ENCODE data around the gene MPRIP. TPM values are rescaled to one million over a fixed set of nuclear protein-coding genes. Genes with fewer than 3 reads are reported as not detected.

Gene MPRIP
- total RNA-seq, 1 experiment from 2014 or later: 73.9 TPM

DNA sequence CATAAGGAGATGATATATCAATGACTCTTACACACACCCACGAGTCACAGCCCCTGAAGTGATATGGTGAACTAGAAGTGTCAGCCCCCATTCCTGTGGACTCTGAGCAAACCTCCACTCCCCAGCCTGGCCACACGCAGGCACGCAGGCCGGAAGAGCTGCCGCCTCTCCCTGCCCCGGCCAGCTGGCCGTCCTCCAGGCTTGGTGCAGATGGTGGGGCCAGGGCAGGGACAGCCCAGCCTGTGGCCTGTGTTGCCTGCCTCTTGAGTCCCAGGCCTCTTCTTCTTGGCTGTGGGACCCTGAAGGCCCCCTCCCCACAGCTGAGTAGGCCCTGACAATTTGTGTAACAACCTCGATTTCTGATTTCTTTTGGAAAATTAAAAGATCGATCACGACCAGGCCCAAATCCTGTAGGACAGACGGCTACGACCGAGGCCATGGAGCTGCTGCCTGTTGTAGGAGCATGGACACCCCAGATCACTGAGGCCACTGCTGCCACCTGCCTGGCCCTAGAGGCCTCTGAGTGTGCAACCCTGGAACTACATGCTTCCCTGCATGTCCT, 10.0 kb upstream of the MPRIP start:
- DNase-seq: peak; percentile 61
- Histone ChIP-seq H3K27me3 (ENCODE audit: control insufficient read depth, insufficient read depth, low read length) (no peaks in the 10 kb centered on the region), H3K4me3 (ENCODE audit: insufficient read depth, low read depth, low read length) (no peak overlapping the region), H3K36me3 (replicated peaks; ENCODE audit: control insufficient read depth, insufficient read depth, low read length) (no peaks in the 10 kb centered on the region)

DNA sequence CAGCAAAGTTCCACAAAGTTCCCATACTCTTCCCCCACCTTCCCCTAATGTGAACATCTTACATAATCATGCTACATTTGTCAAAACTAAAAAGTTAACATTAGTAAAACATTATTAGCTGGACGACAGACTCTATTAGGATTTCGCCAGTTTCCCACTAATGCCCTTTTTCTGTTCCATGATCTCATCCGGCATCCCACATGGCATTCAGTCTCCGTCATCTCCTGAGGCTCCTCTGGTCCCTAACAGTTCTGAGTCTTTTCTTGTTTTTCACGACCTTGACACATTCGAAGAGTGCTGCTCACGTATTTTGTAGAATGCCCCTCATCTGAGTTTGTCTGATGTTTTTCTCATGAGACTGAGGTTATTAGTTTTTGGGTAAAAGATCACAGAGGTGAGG, 8.8 kb upstream of the MPRIP start:
- no peaks in the 10 kb centered on the region for H3K36me3 ChIP-seq (replicated peaks; ENCODE audit: control insufficient read depth, insufficient read depth, low read length)
- H3K27me3 ChIP-seq (ENCODE audit: control insufficient read depth, insufficient read depth, low read length): no peaks in the 10 kb centered on the region
- no peak for DNase-seq
- H3K4me3 ChIP-seq (ENCODE audit: insufficient read depth, low read depth, low read length): no peak overlapping the region

DNA sequence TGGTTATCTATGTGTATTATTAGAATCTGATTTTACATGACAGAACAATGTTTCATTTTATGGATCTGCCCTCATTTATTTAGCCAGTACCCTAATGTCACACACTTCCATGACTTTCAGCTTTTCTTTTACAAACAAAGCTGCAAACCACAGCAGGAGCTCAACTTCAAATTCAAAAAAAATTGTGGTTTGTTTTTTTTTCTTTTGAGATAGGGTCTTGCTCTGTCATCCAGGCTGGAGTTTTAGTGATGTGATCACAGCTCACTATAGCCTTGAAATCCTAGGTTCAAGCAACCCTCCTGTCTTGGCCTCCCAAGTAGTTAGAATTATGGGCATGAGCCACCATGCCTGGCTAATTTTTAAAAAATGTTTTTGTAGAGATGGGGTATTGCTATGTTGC, 8.2 kb upstream of the MPRIP start:
- DNase-seq: no peak
- H3K4me3 ChIP-seq (ENCODE audit: insufficient read depth, low read depth, low read length): no peak overlapping the region
- H3K27me3 ChIP-seq (ENCODE audit: control insufficient read depth, insufficient read depth, low read length): no peaks in the 10 kb centered on the region
- H3K36me3 ChIP-seq (replicated peaks; ENCODE audit: control insufficient read depth, insufficient read depth, low read length): no peaks in the 10 kb centered on the region

DNA sequence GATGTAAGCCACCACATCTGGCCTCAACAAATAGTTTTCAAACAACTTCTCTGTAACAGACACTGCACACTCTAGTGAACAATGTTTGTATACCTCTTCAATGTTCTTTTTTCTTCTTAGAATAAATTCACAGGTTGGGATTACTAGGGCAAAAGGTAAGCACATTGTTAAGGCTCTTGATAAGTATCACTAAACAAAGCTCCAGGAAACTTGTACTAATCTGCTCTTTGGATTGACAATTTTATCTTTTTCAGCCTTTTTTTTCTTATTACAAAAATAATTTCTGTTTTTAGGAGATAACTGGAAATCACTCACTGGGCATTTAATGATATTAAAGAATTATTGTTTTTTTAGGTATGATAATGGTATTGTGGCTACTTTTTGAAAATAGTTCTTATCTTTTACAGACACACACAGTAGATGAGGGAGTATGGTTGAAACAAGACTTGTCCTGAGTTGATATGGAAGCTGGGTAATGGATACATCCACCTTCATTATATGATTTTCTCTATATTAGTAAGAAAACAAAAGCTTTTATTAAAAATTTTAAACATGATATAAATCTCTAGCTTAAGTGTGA, 7.7 kb upstream of the MPRIP start:
- no peak for DNase-seq
- no peaks in the 10 kb centered on the region for H3K27me3 ChIP-seq (ENCODE audit: control insufficient read depth, insufficient read depth, low read length)
- H3K36me3 ChIP-seq (replicated peaks; ENCODE audit: control insufficient read depth, insufficient read depth, low read length): no peaks in the 10 kb centered on the region
- no peak overlapping the region for H3K4me3 ChIP-seq (ENCODE audit: insufficient read depth, low read depth, low read length)

DNA sequence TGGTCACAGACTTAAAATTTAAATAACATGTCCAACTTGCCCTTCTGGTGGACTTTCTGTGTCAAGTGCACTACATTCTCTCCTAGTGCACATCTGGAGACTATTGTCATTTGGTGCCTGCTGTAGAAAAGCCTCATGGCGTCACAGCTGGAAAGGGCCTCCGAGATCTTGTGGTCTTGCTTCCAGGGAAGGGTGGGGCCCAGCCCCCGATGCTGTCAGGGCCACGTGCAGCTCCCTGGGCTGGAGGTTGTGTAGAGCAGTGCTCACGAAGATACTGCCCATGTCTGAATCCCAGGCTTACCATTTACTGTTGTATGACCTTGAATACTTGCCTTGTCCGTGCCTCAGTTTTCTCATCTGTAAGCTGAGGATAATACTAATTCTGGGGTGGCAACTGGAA, 6.8 kb upstream of the MPRIP start:
- Histone ChIP-seq H3K4me3 (ENCODE audit: insufficient read depth, low read depth, low read length) (no peak overlapping the region), H3K27me3 (ENCODE audit: control insufficient read depth, insufficient read depth, low read length) (no peaks in the 10 kb centered on the region), H3K36me3 (replicated peaks; ENCODE audit: control insufficient read depth, insufficient read depth, low read length) (no peaks in the 10 kb centered on the region)
- no peak for DNase-seq

DNA sequence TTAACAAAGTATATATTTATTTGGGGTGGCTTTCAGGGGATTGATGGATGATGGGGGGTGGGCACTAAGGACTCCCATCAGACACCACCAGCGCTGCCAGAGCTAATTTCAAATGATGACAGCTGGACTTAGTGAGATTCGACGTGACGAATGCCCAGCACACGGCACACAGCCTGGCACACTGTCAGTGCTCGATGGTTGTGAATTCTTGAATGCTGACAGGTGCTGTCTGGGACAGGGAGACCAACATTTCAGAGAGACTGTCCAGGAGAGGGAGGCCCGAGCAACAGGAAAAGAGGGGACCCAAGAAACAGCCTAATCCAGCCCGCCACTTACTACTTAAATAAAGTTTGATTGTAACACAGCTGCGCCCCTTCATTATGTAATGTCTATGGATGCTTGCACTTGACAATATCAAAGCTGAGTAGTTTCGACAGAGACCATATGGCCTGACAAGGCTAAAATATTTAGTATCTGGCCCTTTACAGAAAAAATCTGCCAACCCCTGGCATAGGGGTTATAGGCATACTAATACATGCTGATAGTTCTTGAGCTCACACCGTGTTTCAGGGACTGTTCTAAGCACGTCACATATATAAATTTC, 6.2 kb upstream of the MPRIP start:
- no peaks in the 10 kb centered on the region for H3K27me3 ChIP-seq (ENCODE audit: control insufficient read depth, insufficient read depth, low read length)
- H3K36me3 ChIP-seq (replicated peaks; ENCODE audit: control insufficient read depth, insufficient read depth, low read length): no peaks in the 10 kb centered on the region
- no peak for DNase-seq
- H3K4me3 ChIP-seq (ENCODE audit: insufficient read depth, low read depth, low read length): no peak overlapping the region

DNA sequence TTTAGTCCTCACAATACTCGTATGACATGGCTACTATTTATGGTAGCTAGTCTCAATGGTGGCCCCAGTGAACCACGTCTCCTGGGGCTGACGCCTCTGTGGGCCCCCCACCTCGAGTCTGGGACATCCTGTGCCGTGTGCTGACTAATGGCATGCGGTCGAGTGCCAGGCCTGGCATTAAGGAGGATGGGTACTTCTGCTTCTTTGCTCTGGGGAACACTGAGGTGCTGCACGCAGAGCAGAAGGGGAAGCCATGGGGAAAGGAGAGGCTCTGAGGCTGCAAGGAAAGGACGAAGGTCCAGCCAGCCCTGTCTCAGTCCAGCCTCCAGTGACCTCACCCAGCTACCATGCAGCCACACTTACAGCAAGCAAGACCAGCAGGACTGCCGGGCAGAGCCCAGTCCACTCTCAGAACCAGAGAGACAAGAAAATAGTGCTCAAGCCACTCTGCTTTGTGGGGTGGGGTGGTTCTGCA, 5.7 kb upstream of the MPRIP start:
- Histone ChIP-seq H3K4me3 (ENCODE audit: insufficient read depth, low read depth, low read length) (no peak overlapping the region), H3K36me3 (replicated peaks; ENCODE audit: control insufficient read depth, insufficient read depth, low read length) (no peaks in the 10 kb centered on the region), H3K27me3 (ENCODE audit: control insufficient read depth, insufficient read depth, low read length) (no peaks in the 10 kb centered on the region)
- no peak for DNase-seq

DNA sequence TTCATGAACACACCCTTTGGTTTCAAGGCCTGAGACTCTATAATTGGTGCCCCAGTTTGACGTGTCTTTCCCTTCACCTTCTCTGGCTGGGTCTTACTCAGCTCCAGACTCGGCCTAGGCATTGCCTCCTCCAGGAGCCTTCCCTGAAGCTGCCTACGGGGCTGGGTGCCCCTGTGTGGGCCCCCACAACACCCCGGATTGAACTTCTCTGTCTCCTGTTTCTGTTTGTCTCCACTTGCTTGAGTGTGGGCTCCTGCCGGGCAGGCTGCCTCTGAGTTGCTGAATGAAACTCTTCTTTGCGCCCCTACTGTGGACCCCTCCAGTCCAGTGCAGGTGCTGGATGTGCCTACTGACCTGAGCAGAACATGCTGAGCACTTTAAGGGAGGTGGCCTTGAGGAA, 2.3 kb upstream of the MPRIP start:
- no peaks in the 10 kb centered on the region for H3K36me3 ChIP-seq (replicated peaks; ENCODE audit: control insufficient read depth, insufficient read depth, low read length)
- H3K27me3 ChIP-seq (ENCODE audit: control insufficient read depth, insufficient read depth, low read length): no peaks in the 10 kb centered on the region
- no peak for DNase-seq
- H3K4me3 ChIP-seq (ENCODE audit: insufficient read depth, low read depth, low read length): no peak overlapping the region

DNA sequence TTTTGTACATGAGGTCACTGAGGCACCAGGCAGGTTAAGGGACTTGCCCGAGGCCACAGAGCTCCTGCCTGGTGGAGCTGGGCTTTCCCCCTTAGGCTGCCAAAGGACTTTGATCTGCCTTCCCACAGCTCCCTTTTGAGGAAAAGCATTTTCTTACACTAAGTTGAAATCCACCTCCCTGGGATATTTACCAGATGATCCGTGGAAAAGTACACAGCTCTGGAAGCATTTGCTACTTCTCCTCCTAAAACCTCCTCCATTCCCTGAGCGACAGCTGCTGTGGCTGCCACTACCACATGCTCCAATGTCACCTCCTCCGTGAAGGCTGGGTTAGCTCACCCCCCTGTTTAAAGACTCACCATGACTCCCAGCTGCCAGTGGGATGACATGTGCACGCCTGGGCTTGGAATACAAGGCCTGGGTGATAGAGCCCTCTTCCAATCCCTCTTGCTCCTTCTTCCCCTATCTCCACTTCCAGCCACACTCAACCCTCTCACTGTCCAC, 1.2 kb upstream of the MPRIP start:
- H3K36me3 ChIP-seq (replicated peaks; ENCODE audit: control insufficient read depth, insufficient read depth, low read length): no peaks in the 10 kb centered on the region
- H3K4me3 ChIP-seq (ENCODE audit: insufficient read depth, low read depth, low read length): no peak overlapping the region
- DNase-seq: peak; percentile 47
- H3K27me3 ChIP-seq (ENCODE audit: control insufficient read depth, insufficient read depth, low read length): no peaks in the 10 kb centered on the region

DNA sequence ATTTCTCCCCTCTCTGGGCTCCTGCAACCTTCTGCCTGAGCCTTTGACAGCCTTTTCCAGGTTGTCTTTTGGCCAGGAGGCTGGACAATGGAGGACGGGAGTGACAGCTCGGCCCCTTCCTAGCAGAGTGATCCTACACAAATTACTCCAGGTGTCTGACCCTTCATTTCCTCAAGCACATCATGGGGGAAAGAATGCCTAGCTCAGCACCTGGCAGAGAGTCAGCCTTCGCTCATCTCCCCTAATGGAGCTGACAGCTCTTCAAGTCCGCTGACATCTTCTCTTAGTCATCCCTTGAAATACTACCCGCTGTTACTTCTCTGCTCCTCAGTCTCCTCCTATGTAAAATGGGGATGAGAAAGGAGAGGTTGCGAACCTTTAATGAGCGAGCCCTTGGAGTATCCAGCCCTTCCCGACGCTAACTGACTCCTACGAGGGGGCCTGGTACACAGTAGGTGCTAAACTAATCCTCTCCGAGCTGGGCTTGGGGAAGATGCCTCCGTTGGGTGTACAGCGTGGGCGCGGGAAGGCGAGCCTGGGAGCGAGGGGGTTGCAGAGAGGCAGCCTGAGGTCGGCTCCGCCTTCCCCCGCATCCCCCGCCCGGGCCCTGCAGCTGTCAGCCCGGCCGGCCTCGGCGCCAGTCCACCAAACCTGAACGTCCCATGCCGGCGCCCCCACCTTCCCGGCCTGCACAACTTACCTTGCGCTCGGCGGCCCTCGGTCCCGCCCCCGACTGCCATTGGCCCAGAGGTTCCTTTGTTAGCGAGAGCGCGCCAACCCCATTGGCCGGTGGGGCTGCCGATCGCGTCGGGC, 480 bp upstream of the MPRIP start:
- Histone ChIP-seq H3K27me3 (ENCODE audit: control insufficient read depth, insufficient read depth, low read length) (no peaks in the 10 kb centered on the region), H3K36me3 (replicated peaks; ENCODE audit: control insufficient read depth, insufficient read depth, low read length) (no peaks in the 10 kb centered on the region), H3K4me3 (ENCODE audit: insufficient read depth, low read depth, low read length) (peak overlapping the region; percentile 42)
- peak; percentile 99 for DNase-seq

DNA sequence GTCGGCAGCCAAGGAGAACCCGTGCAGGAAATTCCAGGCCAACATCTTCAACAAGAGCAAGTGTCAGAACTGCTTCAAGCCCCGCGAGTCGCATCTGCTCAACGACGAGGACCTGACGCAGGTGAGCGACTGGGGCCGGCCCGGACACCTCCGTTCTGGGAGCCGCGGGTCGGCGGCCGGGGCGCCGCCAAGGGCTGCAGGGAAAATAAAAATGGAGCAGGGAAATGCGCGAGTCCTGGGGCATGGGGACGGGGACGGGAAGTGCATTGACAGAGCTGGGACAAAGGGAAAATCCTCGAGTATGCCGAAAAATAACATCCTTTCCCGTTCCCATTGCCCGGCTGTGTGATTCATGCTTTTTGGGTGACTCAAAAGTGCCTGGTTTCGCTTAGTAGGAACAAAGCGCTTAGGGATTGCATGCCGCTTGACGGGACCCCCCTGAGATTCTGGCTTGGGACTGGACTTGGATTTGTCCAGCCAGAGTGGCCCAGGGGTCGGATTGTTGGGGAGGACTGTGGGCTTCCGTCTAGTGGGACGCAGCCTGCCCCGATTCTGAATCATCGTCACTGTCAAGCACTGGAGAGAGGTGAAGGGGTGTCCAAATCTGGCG, 699 bp downstream of the MPRIP start:
- H3K27me3 ChIP-seq (ENCODE audit: control insufficient read depth, insufficient read depth, low read length): no peaks in the 10 kb centered on the region
- no peaks in the 10 kb centered on the region for H3K36me3 ChIP-seq (replicated peaks; ENCODE audit: control insufficient read depth, insufficient read depth, low read length)
- peak overlapping the region; percentile 60 for H3K4me3 ChIP-seq (ENCODE audit: insufficient read depth, low read depth, low read length)
- DNase-seq: peak; percentile 70

DNA sequence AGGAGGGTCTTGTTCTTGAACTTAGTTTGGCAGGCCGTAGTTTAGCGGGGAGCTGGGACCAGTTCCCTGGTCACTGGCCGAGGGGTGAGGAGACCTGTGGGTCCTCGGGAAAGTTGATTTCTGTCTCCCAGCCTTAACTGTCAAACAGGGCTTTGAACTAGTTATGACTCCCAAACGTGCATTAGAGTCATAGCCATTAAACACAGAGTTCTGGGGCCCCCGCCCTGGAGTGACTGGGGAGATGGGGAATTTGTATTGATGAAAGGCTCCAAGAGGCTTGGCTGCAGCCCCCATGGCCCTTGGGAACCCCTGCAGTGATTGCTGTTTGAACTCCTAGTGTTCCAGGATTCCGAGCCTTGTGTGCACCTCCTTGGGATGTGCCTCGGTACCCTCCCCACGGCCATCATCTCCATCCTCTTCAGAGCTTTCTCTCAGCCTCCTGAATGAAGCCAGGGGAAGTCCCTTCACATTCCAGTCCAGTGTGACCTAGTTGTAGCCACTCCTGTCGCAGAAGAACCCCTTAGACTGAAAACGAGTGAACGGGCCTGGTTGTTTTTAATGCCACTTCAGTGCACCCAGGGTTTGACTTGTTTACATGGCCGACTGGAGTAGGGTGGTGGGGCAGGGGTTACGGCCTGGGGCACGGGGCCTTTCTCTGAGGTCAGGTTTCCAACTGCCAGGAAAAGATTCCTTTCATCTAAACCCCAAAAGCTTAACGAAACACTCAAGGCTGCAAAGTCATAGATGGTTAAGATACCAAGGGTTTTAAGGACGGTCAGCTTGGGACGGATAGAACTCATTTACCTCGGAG, 1.4 kb downstream of the MPRIP start:
- DNase-seq: peak; percentile 56

DNA sequence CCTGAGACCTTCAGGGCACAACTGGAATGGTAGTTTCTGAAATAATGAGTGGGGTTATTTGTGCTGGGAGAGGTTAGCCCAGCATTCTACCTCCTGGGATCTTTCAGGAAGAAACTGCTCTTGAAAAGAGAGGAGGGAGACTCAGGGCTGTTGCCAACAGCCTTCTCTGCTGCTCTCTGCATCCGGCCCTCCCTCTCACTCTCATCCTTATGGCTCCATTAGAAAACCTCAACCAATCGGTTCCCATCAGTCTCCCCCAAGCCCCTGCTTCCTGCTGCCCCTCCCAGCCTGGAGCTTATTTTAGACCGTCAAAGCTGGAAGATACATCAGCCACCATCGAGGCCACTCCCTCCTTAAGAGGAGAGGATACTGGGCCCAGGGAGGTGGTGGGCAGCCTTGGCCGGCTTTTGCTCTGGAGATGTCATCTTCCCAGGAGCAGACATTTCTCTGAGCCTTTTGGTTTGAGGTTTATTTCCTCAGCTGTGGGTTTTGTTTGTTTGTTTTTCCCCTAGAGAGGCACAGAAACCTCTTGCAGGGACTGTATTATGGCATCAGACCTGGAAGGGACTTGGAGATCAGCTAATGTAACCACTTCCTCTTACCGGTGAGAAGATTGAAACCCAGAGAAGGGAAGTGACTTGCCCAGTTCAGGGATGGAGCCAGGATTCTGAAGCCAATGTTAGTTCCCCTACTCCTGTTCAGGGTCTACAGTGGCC, 2.7 kb downstream of the MPRIP start:
- peak; percentile 48 for DNase-seq

More for the DNA sequence above, 1.4 kb downstream of the MPRIP start:
- Histone ChIP-seq H3K36me3 (replicated peaks; ENCODE audit: control insufficient read depth, insufficient read depth, low read length) (no peaks in the 10 kb centered on the region), H3K4me3 (ENCODE audit: insufficient read depth, low read depth, low read length) (peak overlapping the region; percentile 60), H3K27me3 (ENCODE audit: control insufficient read depth, insufficient read depth, low read length) (no peaks in the 10 kb centered on the region)

More for the DNA sequence above, 2.7 kb downstream of the MPRIP start:
- Histone ChIP-seq H3K36me3 (replicated peaks; ENCODE audit: control insufficient read depth, insufficient read depth, low read length) (no peaks in the 10 kb centered on the region), H3K4me3 (ENCODE audit: insufficient read depth, low read depth, low read length) (no peak overlapping the region), H3K27me3 (ENCODE audit: control insufficient read depth, insufficient read depth, low read length) (no peaks in the 10 kb centered on the region)
